Fibroblast of lung (primary cell): Measurements from ENCODE around the gene OXSR1. TPM values are rescaled to one million over a fixed set of nuclear protein-coding genes. Genes with fewer than 3 reads are reported as not detected.

ENCODE experiments used
- DNase-seq, 2 donors: peaks; one replicate each; pipeline versions ENCODE4 v3.0.0 to v3.0.0-alpha.2; 2010; ENCODE audit warnings: low read depth in 2 of 2
- H2AFZ ChIP-seq: 2 replicates; pipeline ENCODE4 v1.5.1; 2012; ENCODE audit warnings: low read length, control low read depth, inconsistent platforms
- H3K27ac ChIP-seq: 2 replicates; pipeline ENCODE4 v1.5.1; 2011; ENCODE audit warnings: low read length, control low read depth; ENCODE audit not compliant: insufficient read depth
- H3K27me3 ChIP-seq: 2 replicates; pipeline ENCODE4 v1.5.1; 2011; ENCODE audit warnings: mild to moderate bottlenecking, low read length; ENCODE audit not compliant: control insufficient read depth, insufficient read depth
- H3K36me3 ChIP-seq: 2 replicates; pipeline ENCODE4 v1.5.1; 2011; ENCODE audit warnings: low read length; ENCODE audit not compliant: control insufficient read depth, insufficient read depth
- H3K4me1 ChIP-seq: 2 replicates; pipeline ENCODE4 v1.5.1; 2011; ENCODE audit warnings: low read length; ENCODE audit not compliant: control insufficient read depth, insufficient read depth; ENCODE audit errors: extremely low read depth
- H3K4me2 ChIP-seq: 2 replicates; pipeline ENCODE4 v1.5.1; 2011; ENCODE audit warnings: low read length, control low read depth; ENCODE audit not compliant: insufficient read depth; ENCODE audit errors: extremely low read depth
- H3K4me3 ChIP-seq, 4 experiments: fragments of 200-600 bp in 1 of 4; sonication (generic) in 1 of 4; replicated peaks in 1 of 4; 2 replicates each; pipeline ENCODE4 v1.5.1; 2011 to 2016; ENCODE audit warnings: low read length in 4 of 4, low read depth in 3 of 4, mild to moderate bottlenecking in 3 of 4, control low read depth in 2 of 4, inconsistent platforms in 1 of 4, mixed read lengths in 1 of 4; ENCODE audit not compliant: insufficient read depth in 1 of 4; ENCODE audit errors: control extremely low read depth in 1 of 4
- H3K79me2 ChIP-seq: 2 replicates; pipeline ENCODE4 v1.5.1; 2012; ENCODE audit warnings: mild to moderate bottlenecking, low read length, inconsistent platforms; ENCODE audit not compliant: control insufficient read depth, insufficient read depth
- H3K9ac ChIP-seq: 2 replicates; pipeline ENCODE4 v1.5.1; 2011; ENCODE audit warnings: mild to moderate bottlenecking, low read length, control low read depth; ENCODE audit not compliant: insufficient read depth
- H3K9me3 ChIP-seq: 2 replicates; pipeline ENCODE4 v1.5.1; 2012; ENCODE audit warnings: low read depth, low read length; ENCODE audit not compliant: control insufficient read depth, insufficient read depth
- H4K20me1 ChIP-seq: 2 replicates; pipeline ENCODE4 v1.5.1; 2011; ENCODE audit warnings: low read length; ENCODE audit not compliant: control insufficient read depth, insufficient read depth; ENCODE audit errors: extremely low read depth
- CTCF ChIP-seq, 2 donors: IDR thresholded peaks in 1 of 2; conservative IDR thresholded peaks in 1 of 2; 1 replicate in 1 of 2; 2 replicates in 1 of 2; pipeline ENCODE4 v1.5.1; 2011 to 2012; ENCODE audit warnings: low read length in 2 of 2, control low read depth in 1 of 2, inconsistent platforms in 1 of 2, low read depth in 1 of 2, mild to moderate bottlenecking in 1 of 2
- EZH2 ChIP-seq: IDR thresholded peaks from 2 replicates; pipeline ENCODE4 v1.5.1; 2012; ENCODE audit warnings: low read length, control low read depth, mild to moderate bottlenecking; ENCODE audit errors: missing control alignments
- polyA plus RNA-seq, 2 donors: library from polyadenylated mRNA; depleted of rRNA in 1 of 2; stranded (reverse) in 1 of 2; unstranded in 1 of 2; fragments of >200 nt; gene quantifications; 2 replicates each; pipeline ENCODE4 v1.2.1, GENCODE V29; 2011 to 2012; ENCODE audit warnings: missing spikeins in 1 of 2
- total RNA-seq: library from RNA; depleted of rRNA; stranded (reverse); fragments of >200 nt; gene quantifications from 2 replicates; pipeline ENCODE4 v1.2.1, GENCODE V29; 2014

OXSR1 gene
- total and polyA plus RNA-seq, 2 donors (not counting 1 experiment from before 2014, with no cell fraction given): 32.7 to 45.2 TPM

DNA sequence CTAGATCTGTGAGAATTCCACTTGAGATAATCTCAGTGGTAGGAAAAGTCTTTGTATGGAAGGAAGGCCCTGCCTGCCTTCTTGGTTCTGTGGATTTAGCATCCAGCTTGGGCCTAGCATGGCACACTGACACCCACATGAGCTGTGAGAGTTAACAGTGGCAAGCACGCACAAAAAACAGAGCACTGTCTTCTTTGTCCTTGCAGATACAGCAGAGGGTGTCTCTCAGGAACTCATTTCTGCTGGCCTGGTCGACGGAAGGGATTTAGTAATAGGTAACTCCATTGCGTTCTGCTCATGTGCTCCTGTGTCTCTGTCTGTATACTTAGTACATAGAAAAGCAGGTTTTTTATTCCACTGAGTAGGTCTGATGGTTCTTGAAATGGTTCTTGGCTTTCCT, 85.9 kb downstream of the OXSR1 start:
- H3K27me3 ChIP-seq: no peaks in the 10 kb centered on the region
- peaks cover 6% of the 10 kb centered on the region for H3K36me3 ChIP-seq

GRCh38 chr3:38253704-38254103, 88.4 kb downstream of the OXSR1 start:
- Histone ChIP-seq H3K27ac (no peak overlapping the region), H3K4me2 (no peak overlapping the region), H3K9me3 (no peaks in the 10 kb centered on the region), H3K27me3 (no peaks in the 10 kb centered on the region), H3K79me2 (no peaks in the 10 kb centered on the region), H3K4me3 (no peak overlapping the region), H2AFZ (no peak overlapping the region), H3K9ac (no peak overlapping the region), H3K36me3 (peaks cover 6% of the 10 kb centered on the region), H3K4me1 (no peaks in the 10 kb centered on the region), H4K20me1 (no peaks in the 10 kb centered on the region)
- no peak for DNase-seq
- TF ChIP-seq CTCF (conservative IDR thresholded peaks at IDR 0.05 in 1 of 2, IDR thresholded peaks at IDR 0.05 in 1 of 2; ENCODE audit: low read depth in 1 of 2, low read length in 2 of 2): no peak
- no peak for TF ChIP-seq EZH2

More for the DNA sequence above, 85.9 kb downstream of the OXSR1 start:
- Histone ChIP-seq H3K27ac (no peak overlapping the region), H3K79me2 (no peaks in the 10 kb centered on the region), H2AFZ (no peak overlapping the region), H3K4me1 (peaks cover 5% of the 10 kb centered on the region), H3K9me3 (no peaks in the 10 kb centered on the region), H3K4me2 (no peak overlapping the region), H4K20me1 (no peaks in the 10 kb centered on the region), H3K4me3 (no peak overlapping the region), H3K9ac (no peak overlapping the region)
- TF ChIP-seq EZH2: no peak
- TF ChIP-seq CTCF (conservative IDR thresholded peaks at IDR 0.05 in 1 of 2, IDR thresholded peaks at IDR 0.05 in 1 of 2; ENCODE audit: low read depth in 1 of 2, low read length in 2 of 2): no peak
- DNase-seq: no peak

GRCh38 chr3:38254872-38255271, 89.5 kb downstream of the OXSR1 start:
- Histone ChIP-seq H3K27me3 (no peaks in the 10 kb centered on the region), H3K4me2 (no peak overlapping the region), H3K9me3 (no peaks in the 10 kb centered on the region), H3K4me3 (no peak overlapping the region), H3K36me3 (peaks cover 6% of the 10 kb centered on the region), H4K20me1 (no peaks in the 10 kb centered on the region), H3K9ac (no peak overlapping the region), H2AFZ (no peak overlapping the region), H3K27ac (no peak overlapping the region), H3K79me2 (no peaks in the 10 kb centered on the region), H3K4me1 (no peaks in the 10 kb centered on the region)
- TF ChIP-seq CTCF (conservative IDR thresholded peaks at IDR 0.05 in 1 of 2, IDR thresholded peaks at IDR 0.05 in 1 of 2; ENCODE audit: low read depth in 1 of 2, low read length in 2 of 2) (no peak), EZH2 (no peak)
- no peak for DNase-seq
